ACC112 (cell line): ENCODE data around the gene TXNDC5.

Source experiments
- H2AFZ ChIP-seq: fragments of 200-600 bp; sonication (generic); one replicate; pipeline ENCODE4 v1.6.0; 2017; ENCODE audit warnings: antibody characterized with exemption, low read length; ENCODE audit not compliant: unreplicated experiment
- H3K27ac ChIP-seq: fragments of 200-600 bp; sonication (generic); 2 replicates; pipeline ENCODE4 v1.5.1; 2014; ENCODE audit warnings: low read depth, mild to moderate bottlenecking, antibody characterized with exemption, low read length, moderate library complexity
- H3K27me3 ChIP-seq: fragments of 200-600 bp; sonication (generic); 2 replicates; pipeline ENCODE4 v1.6.1; 2014; ENCODE audit warnings: mild to moderate bottlenecking, antibody characterized with exemption, low read length, moderate library complexity, mixed read lengths; ENCODE audit not compliant: insufficient read depth
- H3K36me3 ChIP-seq: fragments of 200-600 bp; sonication (generic); 2 replicates; pipeline ENCODE4 v1.6.1; 2016; ENCODE audit warnings: mild to moderate bottlenecking, antibody characterized with exemption, low read length, moderate library complexity, mixed read lengths; ENCODE audit not compliant: insufficient read depth
- H3K4me1 ChIP-seq: fragments of 200-600 bp; sonication (generic); one replicate; pipeline ENCODE4 v1.6.1; 2016; ENCODE audit warnings: low read length, mixed read lengths; ENCODE audit not compliant: insufficient read depth, unreplicated experiment, control insufficient read depth
- H3K4me3 ChIP-seq: fragments of 200-600 bp; sonication (generic); 2 replicates; pipeline ENCODE4 v1.5.1; 2014; ENCODE audit warnings: mild to moderate bottlenecking, low read depth, low read length
- H3K79me2 ChIP-seq: fragments of 200-600 bp; sonication (generic); one replicate; pipeline ENCODE4 v1.6.0; 2016; ENCODE audit warnings: low read length; ENCODE audit not compliant: control insufficient read depth, unreplicated experiment, insufficient read depth

Gene TXNDC5

DNA sequence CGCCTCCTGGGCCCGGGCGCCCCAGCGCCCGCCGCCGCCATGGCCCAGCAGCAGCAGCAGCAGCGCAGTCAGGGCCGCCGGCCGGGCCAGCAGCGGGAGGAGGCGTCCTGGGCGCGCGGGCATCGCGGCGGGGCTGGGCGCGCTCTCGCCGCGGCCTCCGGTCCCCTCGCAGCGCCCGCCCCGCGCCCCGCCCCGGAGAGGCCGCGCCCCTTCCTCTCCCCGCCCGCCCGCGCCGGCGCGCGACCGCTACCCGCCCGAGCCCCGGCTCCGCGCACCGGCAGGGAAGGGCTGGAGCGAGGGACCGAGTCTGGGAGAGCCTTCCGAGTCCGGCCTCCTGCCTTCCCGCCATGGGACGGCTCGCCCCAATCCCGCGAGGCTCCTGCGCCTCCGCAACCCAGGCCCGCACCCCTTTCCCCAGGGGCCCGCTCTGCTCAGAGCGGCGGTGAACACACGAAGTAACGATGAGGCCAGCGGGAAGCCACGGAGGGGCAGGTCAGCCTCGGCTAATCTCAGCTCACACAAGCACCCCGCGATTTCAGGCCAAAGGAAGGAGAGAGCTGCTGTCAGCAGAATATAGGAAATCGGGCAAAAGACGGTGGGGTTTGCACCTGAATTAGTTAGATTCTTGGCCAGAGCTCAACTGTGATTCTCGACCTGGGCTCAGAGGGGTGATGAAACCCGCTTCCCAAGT is at the start of gene TXNDC5:
Gene TXNDC5, minus strand, starts transcription at position 135 of the 691 bp plus-strand sequence. Its CDS starts 12 bp downstream, at position 123.
- H3K4me1 ChIP-seq = peaks cover 26% of the 10 kb centered on the region
- H3K79me2 ChIP-seq = peaks cover 39% of the 10 kb centered on the region
- H2AFZ ChIP-seq = peak within 1 kb of the TSS; percentile 65

GRCh38 chr6:7960141-7960540 is 49.6 kb upstream of the TXNDC5 start:
- Histone ChIP-seq H3K36me3 (no peaks in the 10 kb centered on the region), H2AFZ (no peak overlapping the region), H3K27me3 (no peaks in the 10 kb centered on the region), H3K4me1 (peaks cover 2% of the 10 kb centered on the region), H3K4me3 (no peak overlapping the region), H3K79me2 (no peaks in the 10 kb centered on the region), H3K27ac (no peak overlapping the region)

More for the DNA sequence above, at the start of gene TXNDC5:
- Histone ChIP-seq H3K36me3 (no peaks in the 10 kb centered on the region), H3K27me3 (no peaks in the 10 kb centered on the region), H3K27ac (peak within 1 kb of the TSS; percentile 34; the same call in 1 of the 2 replicates), H3K4me3 (peak within 1 kb of the TSS; percentile 89)

DNA sequence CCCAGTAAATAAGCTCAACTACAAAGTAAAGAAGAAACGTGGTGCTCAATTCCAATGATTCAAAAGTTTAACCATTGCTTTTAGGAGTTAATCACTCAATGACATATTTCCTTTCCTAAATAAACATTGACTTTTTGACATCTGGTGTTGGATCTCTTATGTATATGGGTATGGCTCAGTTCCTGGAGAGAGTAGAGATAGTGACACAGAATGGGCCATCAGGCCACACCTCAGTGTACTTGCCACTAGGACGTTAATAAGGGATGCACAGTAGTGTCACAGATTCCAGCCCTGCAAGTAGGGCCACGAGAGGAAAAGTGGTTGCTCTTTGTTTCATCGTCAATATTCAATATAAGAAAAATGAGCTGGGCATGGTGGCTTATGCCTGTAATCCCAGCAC is 48.9 kb upstream of the TXNDC5 start:
- no peak overlapping the region for H3K4me3 ChIP-seq

GRCh38 chr6:7958464-7958863 is 47.9 kb upstream of the TXNDC5 start:
- Histone ChIP-seq H3K4me3 (no peak overlapping the region), H3K4me1 (peaks cover 19% of the 10 kb centered on the region), H2AFZ (no peak overlapping the region), H3K79me2 (no peaks in the 10 kb centered on the region), H3K27ac (no peak overlapping the region), H3K36me3 (no peaks in the 10 kb centered on the region), H3K27me3 (no peaks in the 10 kb centered on the region)

More for the DNA sequence above, 48.9 kb upstream of the TXNDC5 start:
- no peaks in the 10 kb centered on the region for H3K36me3 ChIP-seq
- H3K27me3 ChIP-seq = no peaks in the 10 kb centered on the region
- no peak overlapping the region for H2AFZ ChIP-seq
- peaks cover 9% of the 10 kb centered on the region for H3K4me1 ChIP-seq
- no peak overlapping the region for H3K27ac ChIP-seq
- no peaks in the 10 kb centered on the region for H3K79me2 ChIP-seq

DNA sequence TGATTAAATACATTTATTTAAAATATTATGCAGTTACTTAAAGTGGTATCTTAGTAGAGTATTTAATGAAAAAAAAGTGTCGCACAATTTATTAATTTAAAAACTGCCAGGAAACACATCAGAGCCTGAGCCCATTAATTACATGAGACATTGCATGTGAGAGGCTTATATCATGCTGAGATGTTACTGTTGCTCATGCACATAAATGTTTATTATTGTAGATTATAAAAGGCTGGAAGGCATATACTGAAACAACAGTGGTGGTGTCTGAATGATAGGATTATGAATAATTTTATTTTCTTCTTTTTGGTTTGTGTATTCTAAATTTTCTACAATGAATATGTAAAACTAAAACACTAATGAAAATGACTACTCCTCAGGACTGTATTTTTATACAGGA is 45.7 kb upstream of the TXNDC5 start:
- no peak overlapping the region for H2AFZ ChIP-seq
- no peaks in the 10 kb centered on the region for H3K36me3 ChIP-seq
- H3K27me3 ChIP-seq = no peaks in the 10 kb centered on the region
- no peak overlapping the region for H3K27ac ChIP-seq
- H3K4me1 ChIP-seq = peaks cover 20% of the 10 kb centered on the region
- no peaks in the 10 kb centered on the region for H3K79me2 ChIP-seq
- H3K4me3 ChIP-seq = no peak overlapping the region

- Histone ChIP-seq H3K36me3 (no peaks in the 10 kb centered on the region), H3K79me2 (no peaks in the 10 kb centered on the region), H3K27me3 (no peaks in the 10 kb centered on the region), H3K27ac (peak overlapping the region; percentile 55), H2AFZ (no peak overlapping the region), H3K4me1 (peaks cover 20% of the 10 kb centered on the region), H3K4me3 (no peak overlapping the region)
Measured at GRCh38 chr6:7954477-7955200, 44.1 kb upstream of the TXNDC5 start.

DNA sequence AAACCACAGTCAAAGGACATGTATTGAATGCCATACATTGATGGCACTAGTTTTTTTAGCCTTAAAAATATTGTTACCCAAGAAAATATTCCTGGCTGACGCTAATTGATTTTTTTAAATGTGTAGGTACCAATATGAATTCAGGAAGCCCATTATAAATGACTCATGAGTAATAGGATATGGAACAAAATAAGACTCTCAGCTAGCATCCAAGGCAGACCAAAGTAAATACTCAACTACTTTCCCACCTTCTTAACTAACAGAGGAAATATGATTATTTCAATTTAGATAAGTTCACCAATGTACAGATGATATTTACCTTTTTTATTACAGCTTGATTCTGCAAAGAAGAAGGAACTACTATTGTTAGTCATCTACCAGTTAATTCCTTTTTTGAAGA is 43.2 kb upstream of the TXNDC5 start:
- no peaks in the 10 kb centered on the region for H3K36me3 ChIP-seq
- H3K4me1 ChIP-seq = peaks cover 20% of the 10 kb centered on the region
- H3K4me3 ChIP-seq = no peak overlapping the region
- no peak overlapping the region for H3K27ac ChIP-seq
- H3K79me2 ChIP-seq = no peaks in the 10 kb centered on the region
- H3K27me3 ChIP-seq = no peaks in the 10 kb centered on the region
- H2AFZ ChIP-seq = no peak overlapping the region

- no peaks in the 10 kb centered on the region for H3K79me2 ChIP-seq
- no peak overlapping the region for H3K27ac ChIP-seq
- H3K27me3 ChIP-seq = no peaks in the 10 kb centered on the region
- H3K4me1 ChIP-seq = no peaks in the 10 kb centered on the region
- no peaks in the 10 kb centered on the region for H3K36me3 ChIP-seq
- H3K4me3 ChIP-seq = no peak overlapping the region
- H2AFZ ChIP-seq = no peak overlapping the region
Measured at GRCh38 chr6:7939864-7940228, 29.3 kb upstream of the TXNDC5 start.

DNA sequence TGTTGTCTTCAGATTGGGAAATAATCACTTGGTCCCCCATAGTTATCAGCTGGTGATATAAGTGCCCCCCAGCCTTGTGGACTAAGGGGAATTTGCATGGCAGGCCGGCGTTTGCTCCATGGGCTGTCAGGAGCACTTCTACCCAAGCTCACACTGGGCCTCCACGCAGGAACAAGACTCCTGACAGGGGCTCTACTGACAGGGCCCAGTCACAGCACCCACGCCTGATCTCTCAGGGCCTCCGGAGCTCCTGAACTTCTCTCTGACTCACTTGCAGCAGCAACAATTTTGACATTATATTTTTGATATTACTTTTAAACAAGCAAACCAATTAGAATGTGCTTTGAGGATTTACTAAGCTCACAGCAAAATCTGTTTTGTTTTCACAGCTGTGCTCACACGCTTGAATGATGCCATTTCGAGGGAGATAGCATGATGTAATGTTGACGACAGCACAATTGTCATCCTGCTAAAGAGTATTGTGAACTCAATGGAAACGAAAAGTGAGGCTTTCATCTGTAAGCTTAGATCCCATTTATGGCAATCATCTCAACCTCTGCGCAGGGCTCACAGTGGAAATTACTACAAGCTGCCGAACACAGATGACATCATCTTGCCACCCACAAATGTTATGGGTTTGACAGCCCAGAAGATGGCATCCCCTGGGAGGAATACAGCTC is 28.7 kb upstream of the TXNDC5 start:
- Histone ChIP-seq H3K79me2 (no peaks in the 10 kb centered on the region), H2AFZ (no peak overlapping the region), H3K4me1 (no peaks in the 10 kb centered on the region), H3K27ac (no peak overlapping the region), H3K4me3 (no peak overlapping the region), H3K27me3 (no peaks in the 10 kb centered on the region), H3K36me3 (no peaks in the 10 kb centered on the region)

DNA sequence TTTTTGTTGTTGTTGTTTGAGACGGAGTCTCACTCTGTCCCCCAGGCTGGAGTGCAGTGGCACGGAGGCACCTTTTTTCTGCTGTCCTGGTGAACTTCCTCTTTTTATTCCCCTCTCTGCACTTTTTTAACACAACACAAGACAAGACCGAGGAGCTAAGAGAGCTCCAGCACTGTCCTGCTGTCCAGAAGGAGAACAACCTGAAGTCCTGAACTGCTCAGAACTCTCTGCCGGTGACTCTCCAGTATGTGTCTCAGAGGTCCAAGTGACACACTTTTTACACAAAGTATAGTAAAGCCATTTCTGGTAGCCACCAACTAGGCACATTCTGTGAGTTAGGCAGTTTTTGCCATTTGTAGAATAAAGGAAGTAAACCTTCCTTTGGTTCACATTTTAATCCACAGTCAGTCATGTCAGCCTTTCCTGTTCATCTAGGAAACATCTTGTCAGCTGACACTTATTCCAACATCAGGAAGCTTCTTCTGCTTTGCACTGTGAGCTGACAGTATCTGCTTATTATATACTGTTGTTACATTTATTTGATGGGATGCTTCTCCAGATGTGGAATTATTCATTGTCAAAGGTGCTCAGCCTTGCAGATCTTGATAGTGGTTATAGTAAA is 28.1 kb upstream of the TXNDC5 start:
- Histone ChIP-seq H3K27ac (no peak overlapping the region), H3K79me2 (no peaks in the 10 kb centered on the region), H3K36me3 (no peaks in the 10 kb centered on the region), H3K4me3 (no peak overlapping the region), H3K27me3 (no peaks in the 10 kb centered on the region), H3K4me1 (no peaks in the 10 kb centered on the region), H2AFZ (no peak overlapping the region)
